Activated CD4-positive, CD25-positive, alpha-beta regulatory T cell treated with anti-CD3 and anti-CD28 coated beads, Interleukin-2, amount 50 U/mL, for 16 hours (primary cell): ENCODE results near the gene RPP38.
A peak's percentile ranks its signal among the peaks of the same experiment; 100 is the strongest.

Experiments
- DNase-seq: peaks from one replicate; pipeline ENCODE4 v3.0.0-alpha.2; 2020; ENCODE audit warnings: low read depth, low spot score

The RPP38 gene, protein sequence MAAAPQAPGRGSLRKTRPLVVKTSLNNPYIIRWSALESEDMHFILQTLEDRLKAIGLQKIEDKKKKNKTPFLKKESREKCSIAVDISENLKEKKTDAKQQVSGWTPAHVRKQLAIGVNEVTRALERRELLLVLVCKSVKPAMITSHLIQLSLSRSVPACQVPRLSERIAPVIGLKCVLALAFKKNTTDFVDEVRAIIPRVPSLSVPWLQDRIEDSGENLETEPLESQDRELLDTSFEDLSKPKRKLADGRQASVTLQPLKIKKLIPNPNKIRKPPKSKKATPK

GRCh38 chr10:15097011-15097812, at the start of gene RPP38:
Gene RPP38, plus strand, starts transcription at chr10:15097355. Its CDS starts 5,960 bp downstream, at chr10:15103315.
- DNase-seq, result peak; percentile 89

DNA sequence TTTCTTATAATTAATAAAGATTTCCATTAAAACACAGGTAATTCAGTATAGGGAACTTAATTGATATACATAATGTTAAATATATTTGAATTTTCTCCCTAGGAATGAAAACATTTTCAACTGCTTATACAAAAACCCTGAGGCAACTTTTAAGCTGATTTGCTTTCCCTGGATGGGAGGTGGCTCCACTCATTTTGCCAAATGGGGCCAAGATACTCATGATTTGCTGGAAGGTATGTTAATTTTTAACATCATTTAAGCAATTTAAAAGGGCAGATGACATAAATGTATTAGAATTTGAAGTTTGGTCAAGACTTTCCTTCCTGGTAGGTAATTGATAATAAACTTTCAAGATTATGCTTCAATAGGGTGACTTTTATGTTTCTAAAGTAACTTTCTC, 47.6 kb upstream of the RPP38 start:
- no peak for DNase-seq

DNA sequence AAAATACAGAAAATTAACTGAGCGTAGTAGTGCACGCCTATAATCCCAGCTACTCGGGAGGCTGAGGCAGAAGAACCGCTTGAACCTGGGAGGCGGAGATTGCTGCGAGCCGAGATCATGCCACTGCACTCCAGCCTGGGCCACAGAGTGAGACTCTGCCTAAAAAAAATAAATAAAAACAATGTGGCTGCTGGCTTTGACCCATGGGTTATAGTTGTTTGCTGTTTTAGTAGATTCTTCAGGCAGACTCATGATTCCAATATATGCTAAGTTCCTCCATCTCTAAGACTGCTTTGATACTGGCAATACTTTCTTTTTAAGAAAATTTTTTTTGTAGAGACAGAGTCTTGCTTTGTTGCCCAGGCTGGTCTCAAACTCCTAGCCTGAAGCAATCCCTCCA, 45.0 kb upstream of the RPP38 start:
- DNase-seq, result no peak

GRCh38 chr10:15053061-15053460, 44.1 kb upstream of the RPP38 start:
- DNase-seq, result no peak

- DNase-seq, result no peak
Measured at GRCh38 chr10:15058689-15059088, 38.5 kb upstream of the RPP38 start.

DNA sequence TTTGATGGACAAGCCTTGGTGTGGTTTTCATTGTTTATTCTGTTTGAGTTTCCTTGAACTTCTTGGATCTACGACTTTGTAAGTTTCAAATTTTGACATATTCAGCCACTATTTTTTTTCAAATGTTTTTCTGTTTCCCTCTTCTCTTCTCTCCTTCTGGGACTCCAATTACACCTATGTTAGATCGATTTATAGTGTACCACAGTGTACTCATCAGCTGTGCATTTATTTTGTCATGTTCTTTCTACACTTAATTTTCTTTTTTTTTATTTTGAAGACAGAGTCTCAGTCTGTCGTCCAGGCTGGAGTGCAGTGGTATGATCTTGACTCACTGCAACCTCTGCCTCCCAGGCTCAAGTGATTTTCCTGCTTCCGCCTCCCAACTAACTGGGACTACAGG, 37.2 kb upstream of the RPP38 start:
- no peak for DNase-seq

DNA sequence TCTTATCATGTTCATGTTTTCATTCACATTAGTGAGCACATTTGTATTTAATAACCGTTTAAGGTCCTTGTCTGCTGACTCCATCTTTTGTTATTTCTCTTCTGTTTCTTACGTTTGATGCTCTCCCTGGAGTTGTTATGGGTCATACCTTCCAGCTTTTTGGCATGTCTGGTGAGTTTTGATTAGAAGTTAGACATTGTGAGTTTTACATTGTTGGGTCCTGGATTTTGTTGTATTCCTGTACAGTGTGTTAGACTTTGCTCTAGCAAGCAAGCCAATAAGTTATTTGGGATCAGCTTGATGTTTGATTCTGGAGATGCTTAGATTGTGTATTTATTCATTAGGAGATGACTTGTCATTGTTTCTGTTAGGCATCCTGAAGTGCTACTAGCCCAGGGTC, 36.5 kb upstream of the RPP38 start:
- DNase-seq, result no peak

- DNase-seq, result no peak
Measured at GRCh38 chr10:15067154-15067553, 30.0 kb upstream of the RPP38 start.

- DNase-seq, result no peak
Measured at GRCh38 chr10:15068802-15069201, 28.4 kb upstream of the RPP38 start.

GRCh38 chr10:15069230-15069629, 27.9 kb upstream of the RPP38 start:
- DNase-seq, result no peak

DNA sequence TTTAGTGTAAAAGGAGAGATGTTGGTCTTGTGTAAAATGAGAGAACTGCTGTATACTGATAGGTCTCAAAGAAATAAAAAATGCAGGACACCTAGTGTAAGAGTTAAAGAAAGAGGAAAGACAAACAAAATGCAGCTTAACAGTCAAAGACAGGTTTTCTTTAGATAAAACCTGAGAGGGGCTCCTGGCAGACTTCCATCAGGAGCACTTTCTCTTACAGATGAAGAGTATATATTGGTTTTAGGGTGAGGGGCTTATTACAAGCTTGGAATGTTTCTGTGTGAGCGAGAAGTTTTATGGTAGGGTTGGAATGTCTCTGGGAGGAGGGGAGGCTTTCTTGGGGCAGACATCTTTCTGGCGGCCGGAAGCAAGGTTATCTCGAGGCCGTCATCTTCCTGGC, 24.8 kb upstream of the RPP38 start:
- DNase-seq, result no peak

- DNase-seq, result no peak
Measured at GRCh38 chr10:15075421-15075820, 21.7 kb upstream of the RPP38 start.

- no peak for DNase-seq
Measured at GRCh38 chr10:15083674-15084501, 13.3 kb upstream of the RPP38 start.

- no peak for DNase-seq
Measured at GRCh38 chr10:15084502-15084922, 12.6 kb upstream of the RPP38 start.

DNA sequence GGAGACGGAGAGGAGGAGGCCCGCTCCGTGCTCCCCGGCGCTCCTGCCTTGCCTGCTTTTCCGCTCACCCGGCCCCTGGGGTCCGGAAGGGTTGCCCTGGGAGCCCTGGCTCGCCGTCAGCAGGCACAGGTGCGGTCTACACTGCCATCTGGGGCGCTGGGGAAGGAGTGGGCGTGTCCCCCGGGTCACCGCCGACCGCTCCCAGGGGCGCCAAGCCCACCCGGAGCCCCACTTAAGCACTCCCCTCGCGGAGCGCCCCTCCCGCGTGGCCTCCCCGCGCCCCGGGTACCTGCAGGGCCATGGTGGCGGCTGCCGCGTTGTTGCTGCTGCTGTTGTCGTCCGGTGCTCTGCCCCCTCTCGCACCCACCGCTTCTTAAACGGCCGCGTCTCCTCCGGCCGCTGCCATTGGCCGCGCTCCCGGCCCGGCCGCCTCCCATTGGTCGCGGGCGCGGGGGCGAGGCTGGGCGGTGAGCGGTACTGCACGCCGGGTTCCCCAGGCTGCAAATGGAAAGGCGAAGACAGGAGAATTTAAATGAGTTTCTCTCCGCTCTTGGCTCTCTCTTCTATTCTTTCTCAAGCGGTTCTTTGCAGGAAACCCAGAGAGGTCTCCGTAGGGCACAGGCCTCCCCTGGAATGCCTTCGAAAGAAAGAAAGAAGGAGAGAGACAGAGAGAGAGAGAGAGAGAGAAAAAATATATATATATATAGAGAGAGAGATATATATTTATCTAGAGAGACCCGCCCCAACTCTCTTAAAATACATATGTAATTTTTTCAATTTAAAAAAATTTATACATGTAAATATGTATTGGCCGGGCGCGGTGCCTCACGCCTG, 8.5 kb upstream of the RPP38 start, which contains the start of gene ACBD7:
TSS of gene ACBD7 (minus strand) at position 349 of the 834 bp plus-strand sequence. CDS start at position 301, 48 bp downstream.
- DNase-seq, result peak; percentile 59

GRCh38 chr10:15091418-15091817, 5.7 kb upstream of the RPP38 start:
- DNase-seq, result no peak

DNA sequence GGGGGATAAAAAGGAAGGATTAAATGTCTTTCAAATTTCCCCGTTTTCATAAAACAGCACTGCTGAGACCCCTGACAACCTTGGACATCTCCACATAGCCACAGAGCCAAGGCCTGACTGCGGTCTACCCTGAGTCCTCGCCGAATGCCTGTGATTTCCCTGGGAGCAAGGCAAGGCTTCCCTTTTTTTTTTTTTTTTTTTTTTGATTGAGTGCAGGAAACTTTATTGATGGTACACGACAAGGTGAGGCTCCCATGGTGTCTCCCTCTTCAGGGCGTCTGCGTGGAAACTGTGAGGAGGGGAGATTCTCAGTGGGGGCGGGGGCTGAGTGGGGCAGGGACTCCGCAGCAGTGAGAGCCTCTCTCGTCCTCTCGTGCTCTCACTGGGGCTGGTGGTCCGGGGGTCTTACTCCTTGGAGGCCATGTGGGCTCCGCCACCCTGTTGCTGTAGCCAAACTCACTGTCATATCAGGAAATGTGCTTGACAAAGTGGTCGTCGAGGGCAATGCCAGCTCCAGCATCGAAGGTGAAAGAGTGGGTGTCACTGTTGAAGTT, 4.2 kb upstream of the RPP38 start:
- no peak for DNase-seq

DNA sequence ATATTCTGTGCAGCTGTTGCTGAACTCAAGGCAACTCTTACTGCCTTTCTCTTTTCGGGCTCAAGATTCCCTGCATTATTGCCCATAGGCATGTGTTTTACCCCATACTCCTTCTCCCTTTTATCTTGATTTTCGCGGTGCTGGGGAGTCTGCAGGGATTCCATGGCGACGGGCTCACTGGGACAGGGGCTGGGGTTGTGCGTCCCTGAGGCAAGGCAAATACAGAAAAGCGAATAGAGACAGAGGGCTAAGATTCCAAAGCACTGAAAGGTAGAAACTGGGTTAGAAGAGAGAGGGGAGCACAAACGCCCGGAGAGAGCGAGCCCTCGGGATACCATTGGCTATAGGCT, 519 bp upstream of the RPP38 start:
- DNase-seq, result no peak

- no peak for DNase-seq
Measured at GRCh38 chr10:15099886-15100285, 2.7 kb downstream of the RPP38 start.

DNA sequence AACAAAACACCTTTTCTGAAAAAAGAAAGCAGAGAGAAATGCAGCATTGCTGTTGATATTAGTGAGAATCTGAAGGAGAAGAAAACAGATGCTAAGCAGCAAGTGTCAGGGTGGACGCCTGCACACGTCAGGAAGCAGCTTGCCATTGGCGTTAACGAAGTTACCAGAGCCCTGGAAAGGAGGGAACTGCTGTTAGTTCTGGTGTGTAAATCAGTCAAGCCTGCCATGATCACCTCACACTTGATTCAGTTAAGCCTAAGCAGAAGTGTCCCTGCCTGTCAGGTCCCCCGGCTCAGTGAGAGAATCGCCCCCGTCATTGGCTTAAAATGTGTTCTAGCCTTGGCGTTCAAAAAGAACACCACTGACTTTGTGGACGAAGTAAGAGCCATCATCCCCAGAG, 6.4 kb downstream of the RPP38 start:
- no peak for DNase-seq
